IgD-negative memory B cell (primary cell): Measurements from ENCODE around the gene DGAT2. TPM values are rescaled to one million over a fixed set of nuclear protein-coding genes. Genes with fewer than 3 reads are reported as not detected.

ENCODE experiments used
- H3K27ac Mint-ChIP-seq, 3 donors: one replicate each; pipeline ENCODE4 v1.8.0; 2020 to 2022; ENCODE audit warnings: mild to moderate bottlenecking in 3 of 3, mixed read lengths in 3 of 3, moderate library complexity in 1 of 3
- H3K27me3 Mint-ChIP-seq: one replicate; pipeline ENCODE4 v1.8.0; 2021; ENCODE audit warnings: mixed read lengths
- H3K36me3 Mint-ChIP-seq: one replicate; pipeline ENCODE4 v1.8.0; 2020; ENCODE audit warnings: mild to moderate bottlenecking, mixed read lengths
- H3K4me1 Mint-ChIP-seq, 3 donors: one replicate each; pipeline ENCODE4 v1.8.0; 2020 to 2022; ENCODE audit warnings: mixed read lengths in 3 of 3, mild to moderate bottlenecking in 1 of 3
- H3K4me3 Mint-ChIP-seq, 4 donors: one replicate each; pipeline ENCODE4 v1.8.0; 2020 to 2022; ENCODE audit warnings: mild to moderate bottlenecking in 4 of 4, mixed read lengths in 4 of 4, moderate library complexity in 3 of 4
- H3K9me3 Mint-ChIP-seq, 3 donors: one replicate each; pipeline ENCODE4 v1.8.0; 2020 to 2021; ENCODE audit warnings: mixed read lengths in 3 of 3, mild to moderate bottlenecking in 1 of 3
- polyA plus RNA-seq: library from polyadenylated mRNA; unstranded; fragments of 300-500 nt; fragmentation: Illumina TruSeq; gene quantifications from one replicate; pipeline ENCODE4 v1.2.3, GENCODE V29; 2021

Gene DGAT2
- polyA plus RNA-seq, 1 donor from 2014 or later: 21.9 TPM

DNA sequence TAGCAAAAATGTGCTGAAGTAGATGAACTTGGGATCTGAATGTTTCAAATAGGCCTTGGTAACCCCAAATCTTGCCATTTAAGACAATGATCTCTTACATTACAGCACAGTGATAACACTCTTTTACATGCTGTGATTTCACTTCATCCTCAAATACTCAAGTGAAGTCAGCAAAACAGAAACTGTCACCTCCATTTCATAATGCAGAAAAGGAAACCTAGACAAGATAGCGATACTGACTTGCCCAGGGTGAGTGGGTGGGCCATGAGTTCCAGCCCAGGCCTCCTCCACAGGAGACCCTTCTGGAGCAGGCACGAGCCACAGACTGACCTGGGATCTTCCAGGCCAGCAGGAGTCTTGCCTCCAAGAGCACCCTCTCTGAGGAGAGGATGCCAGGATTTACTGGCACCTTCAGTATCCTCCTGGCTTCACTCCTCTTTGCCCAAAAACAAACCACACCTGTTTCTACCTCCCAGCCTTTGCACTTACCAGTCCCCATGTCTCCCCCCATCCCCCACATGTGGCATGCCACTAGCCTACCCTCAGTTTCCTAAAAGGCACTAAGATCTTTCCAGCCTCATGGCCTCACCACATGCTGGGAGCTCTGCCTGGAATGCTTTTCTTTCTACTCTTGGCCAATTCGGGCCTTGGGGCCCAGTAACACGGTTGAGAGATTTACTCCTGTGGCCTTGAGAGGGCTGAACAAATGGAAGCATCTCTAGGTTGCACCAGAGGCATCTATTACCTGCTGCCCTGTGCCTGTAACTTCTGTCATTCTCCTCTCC is 1.9 kb upstream of the DGAT2 start:
- peaks cover 2% of the 10 kb centered on the region for H3K27me3 Mint-ChIP-seq
- H3K9me3 Mint-ChIP-seq: no peaks in the 10 kb centered on the region
- peak overlapping the region; percentile 45 to 69 (median 60) for H3K4me3 Mint-ChIP-seq
- H3K27ac Mint-ChIP-seq: peak overlapping the region; percentile 31 to 97 (median 95)
- peaks cover 27 to 33% (median 29%) of the 10 kb centered on the region in 3 donors for H3K4me1 Mint-ChIP-seq
- peaks cover 3% of the 10 kb centered on the region for H3K36me3 Mint-ChIP-seq

DNA sequence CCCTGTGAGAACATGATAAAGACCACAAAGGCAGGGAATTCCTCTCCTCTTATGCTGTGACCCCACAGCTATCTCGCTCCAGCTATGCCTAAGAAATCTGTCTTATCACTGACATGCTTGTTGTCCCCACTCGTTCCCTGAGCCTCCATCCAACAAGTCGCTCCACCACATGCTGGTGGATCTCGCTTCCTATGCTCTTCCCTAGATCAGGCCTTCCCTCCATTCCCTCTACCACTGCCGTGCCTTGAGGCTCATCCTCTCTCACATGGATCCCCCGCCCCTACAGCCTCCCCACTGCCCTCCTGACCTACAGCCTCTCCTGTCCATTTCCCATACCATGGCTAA is 1.4 kb upstream of the DGAT2 start:
- Mint-ChIP-seq H3K4me1 (peaks cover 28 to 35% (median 32%) of the 10 kb centered on the region in 3 donors), H3K27me3 (peaks cover 3% of the 10 kb centered on the region), H3K4me3 (peak overlapping the region in 3 of 4 donors; percentile 29 to 69 (median 55)), H3K9me3 (no peaks in the 10 kb centered on the region), H3K36me3 (peaks cover 3% of the 10 kb centered on the region), H3K27ac (peak overlapping the region in 2 of 3 donors; percentile 95 to 97)

DNA sequence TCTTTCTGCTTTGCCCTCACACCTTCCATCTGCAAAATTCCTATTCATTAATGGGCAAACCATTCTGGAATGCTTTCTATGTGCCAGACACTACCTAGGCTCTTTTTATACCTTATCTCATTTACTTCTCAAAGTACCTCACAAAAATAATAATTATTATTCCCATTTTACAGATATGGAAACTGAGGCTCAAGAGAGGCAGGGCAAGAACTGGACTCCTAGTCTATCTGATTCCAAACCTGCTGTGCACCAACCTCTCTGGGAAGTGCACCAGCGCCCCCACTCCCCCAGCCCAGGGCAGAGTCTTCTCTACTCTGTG is 826 bp upstream of the DGAT2 start:
- peak overlapping the region; percentile 83 to 94 (median 88) for H3K4me3 Mint-ChIP-seq
- H3K27ac Mint-ChIP-seq: peak overlapping the region; percentile 95 to 97 (median 97)
- no peaks in the 10 kb centered on the region for H3K9me3 Mint-ChIP-seq
- peaks cover 3% of the 10 kb centered on the region for H3K36me3 Mint-ChIP-seq
- H3K27me3 Mint-ChIP-seq: peaks cover 5% of the 10 kb centered on the region
- H3K4me1 Mint-ChIP-seq: peaks cover 34 to 40% (median 37%) of the 10 kb centered on the region in 3 donors

DNA sequence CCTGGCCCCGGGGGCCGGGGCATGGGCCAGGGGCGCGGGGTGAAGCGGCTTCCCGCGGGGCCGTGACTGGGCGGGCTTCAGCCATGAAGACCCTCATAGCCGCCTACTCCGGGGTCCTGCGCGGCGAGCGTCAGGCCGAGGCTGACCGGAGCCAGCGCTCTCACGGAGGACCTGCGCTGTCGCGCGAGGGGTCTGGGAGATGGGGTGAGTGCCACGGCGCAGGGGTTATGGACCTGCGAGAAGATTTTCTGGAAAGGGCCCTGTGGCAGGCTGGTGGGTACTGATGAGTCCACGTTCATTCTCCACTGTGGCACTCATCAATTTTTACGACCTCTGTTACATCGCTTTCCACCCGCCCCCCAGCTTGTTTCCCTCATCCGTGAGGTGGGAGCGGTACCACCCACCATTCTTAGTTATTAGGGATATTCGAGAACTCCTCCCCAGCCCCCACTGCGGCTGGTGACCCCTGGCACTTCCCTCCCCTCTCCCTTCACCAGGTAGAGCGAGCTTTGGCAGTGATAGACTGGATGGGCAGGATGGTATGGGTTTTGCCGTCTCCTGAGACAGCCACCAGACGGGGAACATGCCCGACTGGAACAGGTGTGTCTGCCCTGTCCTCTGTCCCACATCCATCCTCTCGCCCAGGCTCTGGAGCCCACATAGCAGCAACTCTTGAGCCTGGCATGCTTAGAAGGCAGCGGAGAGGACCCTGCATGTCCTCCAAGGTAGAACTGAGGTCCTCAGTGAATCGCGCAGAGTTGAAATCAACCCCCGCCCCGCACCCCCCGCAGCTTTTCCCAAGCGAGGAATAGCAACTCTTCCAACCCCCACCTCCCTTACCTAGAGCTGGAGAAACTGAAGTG is 562 bp downstream of the DGAT2 start:
- H3K27me3 Mint-ChIP-seq: peaks cover 5% of the 10 kb centered on the region

DNA sequence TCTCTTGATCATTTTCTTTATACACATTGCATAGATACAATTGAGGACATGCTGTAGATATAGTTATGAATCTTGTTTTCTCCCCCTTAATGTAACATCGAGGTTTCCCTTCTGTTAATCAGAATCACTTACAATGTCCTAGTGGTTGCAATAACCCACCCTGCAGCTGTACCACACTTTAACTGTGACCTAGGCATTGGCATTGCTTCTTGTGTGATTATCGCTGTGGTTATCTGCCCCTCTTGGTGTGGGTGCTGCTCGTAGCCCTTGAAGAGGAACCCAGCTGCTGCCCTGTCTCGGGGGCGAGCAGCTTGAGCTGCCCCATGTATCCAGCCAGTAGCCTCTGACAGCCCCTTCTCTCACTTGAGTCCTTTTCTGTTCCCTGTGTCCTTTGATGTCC is 1.5 kb downstream of the DGAT2 start:
- Mint-ChIP-seq H3K27ac (peak overlapping the region in 2 of 3 donors; percentile 21 to 91), H3K4me1 (peaks cover 40 to 55% (median 50%) of the 10 kb centered on the region in 3 donors), H3K36me3 (peaks cover 3% of the 10 kb centered on the region)

More for the DNA sequence above, 562 bp downstream of the DGAT2 start:
- H3K36me3 Mint-ChIP-seq: peaks cover 3% of the 10 kb centered on the region
- peaks cover 40 to 50% (median 49%) of the 10 kb centered on the region in 3 donors for H3K4me1 Mint-ChIP-seq
- peak overlapping the region; percentile 83 to 94 (median 88) for H3K4me3 Mint-ChIP-seq
- H3K27ac Mint-ChIP-seq: peak overlapping the region in 2 of 3 donors; percentile 91 to 95
- H3K9me3 Mint-ChIP-seq: no peaks in the 10 kb centered on the region

DNA sequence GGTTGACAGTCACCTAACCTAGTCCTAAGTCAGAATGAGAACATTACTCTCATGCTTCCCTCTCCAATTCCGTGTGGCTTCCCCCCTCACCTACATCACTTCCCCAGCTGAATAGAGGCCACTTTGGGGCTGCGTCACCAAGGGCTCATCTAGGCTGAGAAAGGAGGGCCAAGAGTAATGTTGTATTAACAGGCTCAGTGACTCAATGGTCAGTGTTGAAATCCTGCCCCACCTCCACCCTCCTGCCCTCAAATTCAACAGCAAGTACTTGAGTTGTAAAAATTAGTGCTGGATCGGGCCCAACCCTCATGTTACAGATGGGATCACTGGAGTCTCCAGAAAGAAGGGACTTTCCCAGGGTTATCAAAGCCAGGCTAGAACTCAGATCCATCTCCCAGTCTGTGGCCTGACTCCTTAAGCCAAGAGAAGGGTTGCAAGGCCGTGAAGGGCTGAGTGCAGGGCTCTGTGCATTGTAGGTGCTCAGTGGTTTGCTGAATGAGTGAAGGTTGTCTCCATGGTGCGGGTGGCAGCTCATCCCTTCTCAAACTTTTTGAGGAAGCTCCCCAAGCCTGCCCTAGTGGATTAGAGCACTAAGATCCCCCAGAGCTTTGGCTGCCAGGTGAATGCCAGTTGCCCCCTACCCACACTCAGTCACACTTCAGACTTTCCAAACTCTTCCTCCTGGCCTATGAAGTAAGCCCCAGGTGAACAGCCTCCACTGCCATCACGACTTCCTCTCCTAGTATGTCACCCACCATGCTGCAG is 3.2 kb downstream of the DGAT2 start:
- Mint-ChIP-seq H3K9me3 (no peaks in the 10 kb centered on the region), H3K27ac (peak overlapping the region; percentile 21 to 91 (median 54)), H3K36me3 (no peaks in the 10 kb centered on the region), H3K4me1 (peaks cover 35 to 61% (median 50%) of the 10 kb centered on the region in 3 donors), H3K27me3 (peaks cover 5% of the 10 kb centered on the region), H3K4me3 (peak overlapping the region in 2 of 4 donors; percentile 18 to 83)

More for the DNA sequence above, 1.5 kb downstream of the DGAT2 start:
- peak overlapping the region; percentile 83 to 94 (median 88) for H3K4me3 Mint-ChIP-seq
- no peaks in the 10 kb centered on the region for H3K9me3 Mint-ChIP-seq
- H3K27me3 Mint-ChIP-seq: peaks cover 5% of the 10 kb centered on the region

DNA sequence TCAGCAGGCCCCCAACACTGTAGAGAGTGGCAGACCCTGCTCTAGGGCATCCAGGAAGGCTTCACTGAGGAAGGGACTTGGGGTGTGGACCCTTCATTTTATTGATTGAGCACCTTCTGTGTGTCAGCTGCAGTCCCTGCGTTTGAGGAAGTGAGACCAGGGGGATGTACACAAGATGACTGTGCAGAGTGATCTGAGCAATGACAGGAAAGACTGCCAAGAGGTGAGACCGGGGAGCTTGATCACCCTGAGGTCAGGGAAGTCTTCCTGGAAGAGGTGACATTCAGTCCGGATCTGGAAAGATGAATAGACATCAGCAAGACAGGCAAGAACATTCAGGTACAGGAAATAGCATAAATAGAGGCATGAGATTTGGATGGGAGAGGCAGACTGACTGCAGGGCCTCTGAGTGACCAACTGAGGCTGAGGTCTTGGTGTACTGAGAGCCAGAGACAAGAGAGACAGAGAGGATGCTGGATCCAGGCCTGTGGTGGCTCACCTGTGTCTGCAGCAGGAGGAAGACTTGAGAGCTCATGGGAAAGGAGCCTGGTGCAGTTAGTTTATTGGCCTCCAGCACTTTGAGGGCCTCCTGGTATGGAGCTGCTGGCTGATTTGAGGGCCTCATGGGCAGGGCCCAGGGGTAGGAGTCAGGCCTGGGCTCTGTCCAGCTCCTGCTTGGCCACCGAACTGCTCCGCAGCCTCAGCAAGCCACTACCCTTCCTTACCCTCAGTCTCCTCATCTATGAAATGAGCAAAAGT is 5.2 kb downstream of the DGAT2 start:
- Mint-ChIP-seq H3K9me3 (no peaks in the 10 kb centered on the region), H3K4me1 (peaks cover 34 to 66% (median 49%) of the 10 kb centered on the region in 3 donors), H3K36me3 (peaks cover 6% of the 10 kb centered on the region), H3K27me3 (peaks cover 5% of the 10 kb centered on the region), H3K27ac (peak overlapping the region; percentile 21 to 91 (median 54)), H3K4me3 (peak overlapping the region; percentile 6 to 61 (median 30))

DNA sequence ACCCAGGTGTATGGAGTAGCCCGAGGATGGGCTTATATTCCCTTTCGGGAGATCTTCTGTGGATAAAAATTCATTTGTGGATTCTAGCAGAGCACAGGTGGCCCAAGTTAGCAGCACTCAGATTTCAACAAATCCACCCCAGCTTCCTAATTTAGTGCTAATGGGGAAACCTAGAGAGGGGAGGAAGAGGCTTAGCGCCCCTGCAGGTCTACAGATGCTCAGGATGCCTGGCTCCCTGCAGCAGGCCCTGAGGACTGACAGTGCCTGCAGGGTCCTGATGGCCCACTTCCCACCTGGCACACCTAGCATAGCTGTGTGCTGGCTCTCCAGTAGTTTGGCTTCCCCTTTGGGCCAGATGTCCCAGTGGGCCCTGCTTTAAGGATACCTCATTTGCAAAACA is 6.5 kb downstream of the DGAT2 start:
- Mint-ChIP-seq H3K4me3 (no peak overlapping the region), H3K27ac (no peak overlapping the region), H3K27me3 (peaks cover 3% of the 10 kb centered on the region), H3K4me1 (peaks cover 36 to 63% (median 43%) of the 10 kb centered on the region in 3 donors), H3K9me3 (no peaks in the 10 kb centered on the region), H3K36me3 (peaks cover 6% of the 10 kb centered on the region)

DNA sequence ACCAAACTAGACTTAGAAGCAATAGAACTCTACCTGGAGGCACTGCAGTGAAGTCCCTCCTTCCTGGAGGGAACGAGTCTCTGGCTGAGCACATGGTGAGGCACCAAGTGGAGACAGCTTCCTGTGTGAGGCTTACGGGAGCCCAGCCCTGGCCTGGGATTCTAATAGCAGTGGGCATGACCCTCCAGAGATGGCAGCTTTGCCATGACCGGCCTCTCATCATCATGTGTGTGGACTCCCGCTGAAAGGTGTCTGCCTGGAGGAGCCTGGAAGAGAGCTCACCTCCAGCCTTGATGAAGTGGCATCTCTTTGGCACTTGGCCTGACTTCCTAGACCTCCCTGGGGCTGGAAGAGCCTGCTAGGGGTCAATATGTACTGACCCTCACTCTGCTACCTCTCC is 8.0 kb downstream of the DGAT2 start:
- no peak overlapping the region for H3K4me3 Mint-ChIP-seq
- H3K27ac Mint-ChIP-seq: no peak overlapping the region
- H3K36me3 Mint-ChIP-seq: peaks cover 6% of the 10 kb centered on the region
- H3K4me1 Mint-ChIP-seq: peaks cover 30 to 55% (median 34%) of the 10 kb centered on the region in 3 donors
- no peaks in the 10 kb centered on the region for H3K9me3 Mint-ChIP-seq
- H3K27me3 Mint-ChIP-seq: peaks cover 3% of the 10 kb centered on the region

DNA sequence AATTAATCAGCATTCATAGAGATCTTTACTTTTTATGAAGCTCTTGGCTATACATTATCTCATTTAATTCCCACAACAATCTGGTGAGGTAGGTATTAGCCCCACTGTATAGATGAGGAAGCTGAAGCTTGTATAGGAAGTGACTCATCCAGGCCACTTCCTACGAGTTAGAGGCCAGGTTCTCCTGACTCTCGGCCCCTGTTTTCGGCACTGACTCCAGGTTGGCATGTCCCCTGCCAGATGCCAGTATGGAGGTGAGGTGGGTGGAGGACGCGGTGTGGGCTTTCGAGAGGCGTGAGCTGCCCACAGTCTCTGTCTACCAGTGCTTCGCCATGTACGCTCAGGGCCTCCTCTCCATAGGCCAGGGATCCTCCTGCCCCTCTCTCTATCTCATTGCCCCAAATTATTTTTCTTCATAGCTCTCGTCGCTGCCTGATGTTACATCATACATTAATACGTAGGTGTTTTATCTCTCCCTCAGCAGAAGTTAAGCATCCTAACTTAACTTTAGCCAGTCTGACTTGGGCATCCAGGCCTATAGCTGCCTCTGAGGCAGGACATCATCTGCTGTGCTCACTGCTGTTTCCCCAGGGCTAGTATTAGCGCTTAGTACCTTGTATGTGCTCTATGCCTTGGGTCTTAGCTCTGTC is 9.0 kb downstream of the DGAT2 start:
- peaks cover 24 to 47% (median 29%) of the 10 kb centered on the region in 3 donors for H3K4me1 Mint-ChIP-seq
- H3K27ac Mint-ChIP-seq: no peak overlapping the region
- no peaks in the 10 kb centered on the region for H3K27me3 Mint-ChIP-seq
- H3K9me3 Mint-ChIP-seq: no peaks in the 10 kb centered on the region
- H3K36me3 Mint-ChIP-seq: peaks cover 6% of the 10 kb centered on the region
- H3K4me3 Mint-ChIP-seq: peak overlapping the region in 1 of 4 donors; percentile 67

DNA sequence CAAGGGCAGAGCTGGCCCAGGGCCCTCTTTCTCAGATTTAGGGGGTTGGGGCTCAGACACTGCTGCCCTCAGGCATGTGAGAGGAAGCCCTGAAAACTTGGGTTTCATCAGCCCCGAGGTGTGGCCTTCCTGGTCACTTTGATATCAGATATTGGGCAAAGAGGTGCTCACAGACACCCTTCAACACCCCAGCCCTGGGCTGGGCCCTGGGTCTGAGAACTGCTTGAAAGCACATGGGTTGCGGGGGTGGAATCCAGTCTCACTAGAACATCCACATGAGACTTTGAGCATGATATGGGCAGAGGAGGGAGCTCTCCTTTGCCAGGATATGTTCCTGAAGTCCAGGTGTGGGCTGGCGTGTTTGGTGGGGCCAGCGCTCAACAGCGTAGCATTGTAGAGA is 10.4 kb downstream of the DGAT2 start:
- Mint-ChIP-seq H3K9me3 (no peaks in the 10 kb centered on the region), H3K4me1 (peaks cover 12 to 35% (median 21%) of the 10 kb centered on the region in 3 donors), H3K36me3 (peaks cover 6% of the 10 kb centered on the region), H3K27ac (no peak overlapping the region), H3K27me3 (no peaks in the 10 kb centered on the region), H3K4me3 (no peak overlapping the region)

DNA sequence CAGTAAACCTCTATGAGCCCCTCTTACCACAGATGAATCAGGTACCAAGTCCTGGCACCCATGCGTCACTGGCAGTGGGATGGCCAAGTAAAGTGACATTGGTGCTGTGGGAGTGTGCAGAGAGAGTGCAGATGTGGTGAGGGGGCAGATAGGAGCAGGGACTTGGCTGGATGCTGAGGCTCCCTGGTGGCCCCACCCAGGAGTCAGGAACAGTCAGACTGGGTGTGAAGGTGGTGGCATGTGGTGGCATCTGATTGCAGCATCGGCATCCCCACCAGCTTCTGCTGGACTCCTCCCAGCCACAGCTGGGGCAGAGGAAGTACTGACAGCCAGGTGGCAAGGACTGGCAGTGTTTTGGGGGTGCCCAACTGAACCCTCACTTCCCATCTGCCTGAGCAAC is 11.4 kb downstream of the DGAT2 start:
- Mint-ChIP-seq H3K27me3 (no peaks in the 10 kb centered on the region), H3K9me3 (no peaks in the 10 kb centered on the region), H3K4me3 (no peak overlapping the region), H3K4me1 (peaks cover 12 to 29% (median 22%) of the 10 kb centered on the region in 3 donors), H3K36me3 (peaks cover 7% of the 10 kb centered on the region), H3K27ac (no peak overlapping the region)

DNA sequence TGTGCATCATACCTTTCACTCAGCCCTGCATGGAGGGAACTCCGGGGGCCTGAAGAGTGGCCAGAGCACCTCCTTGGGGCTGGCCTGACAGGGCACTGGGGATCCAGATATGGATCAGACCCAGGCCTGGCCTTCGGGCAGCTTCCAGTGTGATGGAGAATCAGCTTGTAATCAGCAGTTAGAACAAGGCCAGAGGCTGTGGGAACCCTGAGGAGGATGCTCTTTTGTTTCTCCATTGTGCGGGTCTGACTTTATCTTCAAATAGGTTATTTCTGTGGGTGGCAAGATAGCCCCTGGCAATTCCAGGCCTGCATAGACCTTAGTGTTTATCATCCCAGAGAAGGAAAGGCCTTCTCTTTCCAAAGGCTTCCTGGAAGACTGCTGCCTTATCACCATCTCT is 12.3 kb downstream of the DGAT2 start:
- peaks cover 7% of the 10 kb centered on the region for H3K36me3 Mint-ChIP-seq
- H3K4me3 Mint-ChIP-seq: no peak overlapping the region
- peaks cover 12 to 25% (median 22%) of the 10 kb centered on the region in 3 donors for H3K4me1 Mint-ChIP-seq
- H3K27ac Mint-ChIP-seq: no peak overlapping the region
- H3K9me3 Mint-ChIP-seq: no peaks in the 10 kb centered on the region
- H3K27me3 Mint-ChIP-seq: no peaks in the 10 kb centered on the region

DNA sequence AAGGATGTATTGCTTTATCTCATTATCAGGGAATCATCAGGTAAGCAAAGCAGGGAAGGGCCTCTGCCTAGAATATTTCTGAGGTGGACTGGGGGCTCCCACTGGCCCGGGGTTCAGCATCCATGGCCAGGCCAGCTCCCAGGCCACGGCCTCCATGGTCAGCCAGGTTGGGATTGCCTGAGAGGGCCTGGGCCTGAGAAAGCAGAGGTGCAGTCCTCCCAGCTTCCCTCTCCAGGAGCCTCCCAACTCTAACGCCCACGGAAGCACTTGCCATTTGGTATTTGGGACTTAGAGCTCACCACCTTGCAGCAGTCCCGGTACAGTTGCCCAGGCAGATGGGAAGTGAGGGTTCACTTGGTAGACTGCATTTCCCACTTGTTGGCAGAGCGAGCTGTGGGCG is 12.7 kb downstream of the DGAT2 start:
- Mint-ChIP-seq H3K27me3 (no peaks in the 10 kb centered on the region), H3K36me3 (peaks cover 7% of the 10 kb centered on the region), H3K4me3 (no peak overlapping the region), H3K9me3 (no peaks in the 10 kb centered on the region), H3K27ac (no peak overlapping the region), H3K4me1 (peaks cover 12 to 25% (median 22%) of the 10 kb centered on the region in 3 donors)
